ENCODE results near the gene ANXA4. TPM values are rescaled to one million over a fixed set of nuclear protein-coding genes. Genes with fewer than 3 reads are reported as not detected.
"Not testable (repeated sequence)": the region's sequence is repeated elsewhere in the genome, so short reads cannot be mapped to it uniquely, and the experiment has no call there.

Gene ANXA4
- total RNA-seq, 1 experiment from 2014 or later = 19.8 TPM

DNA sequence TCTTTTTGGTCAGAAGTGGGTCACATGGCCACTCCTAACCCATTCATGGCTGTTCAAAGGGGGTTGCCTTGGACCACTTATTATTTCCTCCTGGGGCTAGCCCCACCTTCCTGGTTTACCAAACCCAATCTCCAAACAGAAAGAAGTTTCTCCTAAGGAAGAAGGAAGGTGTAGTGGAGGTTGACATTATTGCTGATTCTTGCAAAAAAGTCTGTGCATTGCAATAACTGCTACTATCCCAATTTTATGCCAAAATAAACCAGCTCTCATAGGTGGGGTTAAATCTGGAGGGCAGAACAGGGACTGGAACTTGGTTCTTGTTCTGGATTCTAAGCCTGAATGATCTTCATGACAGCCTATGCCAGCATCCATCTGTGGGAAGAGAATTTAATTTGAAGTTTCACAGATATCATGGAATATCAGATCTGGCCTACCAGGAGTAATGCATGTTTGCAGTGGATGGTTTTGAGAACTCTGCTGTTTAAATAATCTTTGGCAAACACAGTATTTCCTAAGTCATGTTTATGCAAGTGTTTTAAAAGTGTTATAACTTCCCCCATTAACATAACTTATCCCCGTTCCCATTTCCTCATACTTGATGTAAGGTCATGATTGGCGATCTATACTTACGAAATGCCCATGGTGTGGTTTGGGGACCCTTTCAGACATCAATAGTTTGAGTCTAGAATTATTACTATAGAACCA lies 11.9 kb downstream of the ANXA4 start:
- DNase-seq (ENCODE audit: low spot score) = no peak

DNA sequence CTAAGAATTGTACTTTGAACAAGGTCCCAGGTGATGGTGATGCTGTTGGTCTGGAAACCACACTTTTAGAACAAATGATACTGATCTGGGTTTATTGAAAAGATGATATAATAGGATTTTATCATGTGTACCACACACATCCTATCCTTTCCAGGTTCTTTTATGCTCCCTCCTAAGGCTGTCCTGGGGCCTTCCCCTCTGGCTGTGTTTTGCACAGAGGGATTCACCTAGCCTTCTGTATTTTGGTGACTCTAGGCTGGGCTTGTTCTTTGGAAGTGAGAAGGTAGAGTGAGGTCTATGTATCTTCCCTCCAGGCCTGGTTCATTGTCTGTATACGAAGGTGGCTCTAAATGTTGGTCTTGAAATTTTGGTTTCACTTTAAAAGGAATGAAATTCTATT lies 12.7 kb downstream of the ANXA4 start:
- DNase-seq (ENCODE audit: low spot score) = no peak

DNA sequence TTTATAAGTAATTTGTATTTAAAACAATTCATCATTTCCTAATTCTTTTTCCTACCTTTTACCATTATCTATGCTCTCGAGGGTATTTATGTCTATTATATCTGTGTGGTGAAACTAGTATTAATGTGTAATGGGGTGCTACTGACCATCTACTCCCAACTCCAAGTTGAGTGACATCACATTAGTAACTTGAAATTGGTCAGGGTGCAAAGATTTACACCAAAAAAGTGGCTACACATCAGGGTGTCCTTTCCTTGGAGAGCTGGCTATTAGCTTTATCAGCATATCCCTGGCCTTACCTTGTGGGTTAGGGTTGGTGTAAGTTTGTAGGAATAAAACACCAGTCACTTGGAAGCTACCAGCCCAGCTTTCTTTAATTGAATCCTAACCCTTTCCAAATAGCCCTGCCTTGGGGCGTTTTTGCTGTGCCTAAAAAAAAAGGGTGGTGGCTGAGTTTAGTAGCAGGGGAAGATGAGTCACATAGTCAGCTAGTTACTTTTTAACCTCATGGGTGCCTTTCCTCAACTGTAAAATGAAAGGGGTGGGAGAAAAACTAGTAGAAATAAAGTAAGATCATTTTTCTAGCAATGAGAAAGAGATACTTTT lies 14.0 kb downstream of the ANXA4 start:
- peak; percentile 43 for DNase-seq (ENCODE audit: low spot score)

DNA sequence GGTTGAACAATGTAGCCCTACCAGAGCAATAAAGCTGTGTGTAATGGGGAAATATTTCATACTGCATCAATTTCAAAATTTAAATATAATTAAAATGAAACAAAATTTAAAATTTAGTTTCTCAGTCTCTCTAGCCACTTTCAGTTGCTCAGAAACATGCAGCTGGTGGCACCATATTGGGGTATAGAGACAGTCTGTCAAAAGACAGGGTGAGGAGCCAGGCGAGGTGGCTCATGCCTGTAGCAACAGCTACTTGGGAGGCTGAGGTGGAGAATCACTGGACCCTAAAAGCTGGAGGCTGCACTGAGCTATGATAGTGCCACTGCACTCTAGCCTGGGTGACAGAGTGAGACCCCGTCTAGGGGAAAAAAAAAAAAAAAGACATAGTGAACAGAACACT lies 20.1 kb downstream of the ANXA4 start:
- no peak for DNase-seq (ENCODE audit: low spot score)

DNA sequence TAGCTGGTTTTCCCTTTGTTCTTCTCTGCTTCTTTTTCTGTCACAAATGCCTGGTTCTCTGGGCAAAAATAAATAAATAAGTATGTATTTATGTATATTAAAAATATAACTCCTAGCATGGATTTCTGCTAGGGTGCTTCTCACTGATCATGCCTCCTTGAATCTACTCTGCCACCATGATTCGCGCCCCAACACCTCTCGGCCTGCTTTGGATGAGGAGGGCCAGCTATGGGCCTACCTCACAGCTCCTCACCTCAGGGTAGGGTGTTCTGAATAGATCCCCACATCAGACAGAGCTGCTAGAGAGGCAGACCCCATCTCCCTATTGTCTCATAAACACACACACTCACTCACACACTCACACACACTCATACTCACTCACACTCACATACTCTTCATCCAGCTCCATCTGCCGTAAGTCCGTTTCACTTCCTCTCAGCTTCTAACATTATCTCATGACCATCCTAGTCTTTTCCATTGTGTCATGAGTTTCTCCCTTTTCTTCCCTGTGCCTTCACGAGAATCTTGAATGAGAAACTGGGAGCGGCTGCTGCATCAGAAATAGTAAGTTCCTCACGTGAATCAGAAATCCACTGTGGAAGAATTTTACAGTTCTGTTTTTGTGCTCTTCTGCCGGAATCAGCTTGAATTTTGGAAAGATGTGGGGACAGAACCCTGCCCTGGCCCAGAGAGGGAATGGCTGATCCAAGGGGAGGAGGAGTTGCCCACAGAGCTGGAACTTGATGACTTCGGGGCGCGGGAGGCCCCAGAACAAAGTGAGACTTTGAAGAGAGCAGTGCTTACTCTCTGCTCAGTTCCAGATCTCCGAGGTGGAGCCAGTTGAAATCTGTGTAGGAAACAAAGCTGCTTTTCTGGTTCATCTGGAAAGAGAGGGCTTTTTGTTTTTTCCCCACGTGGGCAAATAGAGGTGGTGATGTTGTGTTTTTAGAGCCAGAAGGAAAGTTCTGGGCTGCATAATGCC lies 20.9 kb downstream of the ANXA4 start:
- no peak for DNase-seq (ENCODE audit: low spot score)

DNA sequence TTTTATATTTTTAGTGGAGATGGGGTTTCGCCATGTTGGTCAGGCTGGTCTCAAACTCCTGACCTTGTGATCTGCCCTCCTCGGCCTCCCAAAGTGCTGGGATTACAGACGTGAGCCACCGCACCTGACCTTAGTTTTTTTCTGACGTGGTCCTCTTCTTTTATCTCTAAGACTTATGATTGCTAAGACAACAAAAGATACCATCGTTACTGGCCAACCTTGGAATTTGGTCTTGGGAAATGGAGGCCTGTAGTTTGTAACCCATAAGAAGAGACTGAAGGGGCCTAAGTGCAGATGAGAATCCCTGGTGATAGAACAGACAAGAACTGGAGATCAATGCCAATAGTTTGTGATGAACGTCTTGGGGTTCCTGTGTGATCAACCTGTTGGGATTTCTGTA lies 21.9 kb downstream of the ANXA4 start:
- not testable (repeated sequence) for DNase-seq (ENCODE audit: low spot score)

DNA sequence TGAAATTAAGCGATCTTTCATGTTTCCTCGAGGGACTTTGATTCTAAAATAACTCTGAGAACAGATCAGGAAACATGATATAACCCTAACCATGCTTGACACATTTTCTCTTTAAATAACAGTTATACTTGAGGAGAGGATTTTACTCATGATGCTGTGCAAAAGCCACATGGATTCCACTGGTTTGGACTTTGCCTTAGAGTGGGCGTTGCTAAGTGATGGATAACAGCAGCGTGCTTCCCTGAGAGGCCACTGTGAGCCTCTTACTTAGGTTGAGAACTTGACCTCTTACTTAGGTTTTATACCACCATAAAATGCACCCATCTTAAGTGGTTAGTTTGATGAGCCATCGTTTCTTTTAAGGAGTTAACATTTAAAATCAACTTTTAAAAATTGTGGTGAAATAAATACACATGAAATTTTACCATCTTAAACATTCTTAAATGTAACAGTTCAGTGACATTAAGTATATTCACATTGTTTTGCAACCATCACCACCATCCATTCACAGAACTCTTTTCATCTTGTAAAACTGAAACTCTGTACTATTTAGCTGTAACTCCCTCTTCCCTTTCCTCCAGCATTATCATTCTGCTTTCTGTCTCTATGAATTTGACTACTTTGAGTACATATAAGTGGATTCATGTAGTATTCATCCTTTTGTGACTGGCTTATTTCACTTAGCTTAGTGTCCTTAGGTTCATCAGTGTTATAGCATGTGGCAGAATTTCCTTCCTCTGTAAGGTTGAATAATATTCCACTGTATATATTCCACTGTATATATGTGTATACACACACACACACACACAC lies 22.6 kb downstream of the ANXA4 start:
- no peak for DNase-seq (ENCODE audit: low spot score)

DNA sequence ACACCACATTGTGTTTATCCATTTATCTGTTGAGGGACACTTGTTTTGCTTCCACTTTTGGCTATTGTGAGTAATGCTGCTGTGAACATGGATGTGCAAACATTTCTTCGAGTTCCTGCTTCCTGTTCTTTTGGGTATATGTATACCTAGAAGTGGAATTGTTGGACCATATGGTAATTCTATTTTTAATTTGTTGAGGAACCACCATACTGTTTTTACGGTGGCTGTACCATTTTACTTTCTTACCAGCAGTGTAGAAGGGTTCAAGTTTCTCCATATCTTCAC lies 23.1 kb downstream of the ANXA4 start:
- no peak for DNase-seq (ENCODE audit: low spot score)

DNA sequence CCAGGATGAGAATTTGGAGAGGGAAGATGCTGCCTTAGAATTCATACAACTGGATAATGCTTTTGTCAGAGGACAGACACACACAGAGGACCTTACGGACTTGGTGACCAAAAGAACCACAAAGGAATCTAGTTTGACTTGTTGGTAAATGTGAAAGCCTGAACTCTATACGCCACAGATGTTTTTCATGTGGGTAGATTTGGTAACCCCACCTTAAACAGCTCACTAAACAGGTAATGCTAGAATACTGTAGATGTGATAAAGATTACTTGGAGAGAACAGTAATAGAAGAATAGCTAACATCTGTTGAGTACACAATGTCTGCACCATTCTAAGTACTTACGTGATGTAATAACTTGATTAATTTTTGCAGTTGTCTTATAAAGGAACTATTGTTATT lies 24.1 kb downstream of the ANXA4 start:
- no peak for DNase-seq (ENCODE audit: low spot score)

DNA sequence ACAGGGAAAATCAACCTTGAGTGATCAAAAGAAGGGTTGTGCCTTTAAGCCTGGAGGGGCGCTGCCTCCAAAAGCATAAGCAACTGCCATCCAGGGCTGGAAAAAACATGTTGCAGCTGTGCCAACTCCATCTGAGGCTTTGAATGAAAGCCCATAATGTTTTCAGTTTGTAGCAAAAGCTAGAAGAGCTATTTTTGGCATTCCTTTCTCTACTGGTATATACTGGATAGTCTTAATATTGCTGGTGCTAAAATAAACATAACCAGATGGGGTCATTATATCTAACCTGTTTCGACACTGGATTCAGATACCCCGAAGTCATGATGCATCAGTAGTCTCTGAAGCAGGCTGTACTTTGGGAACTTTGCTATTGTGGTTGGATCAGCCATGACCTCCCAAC lies 25.1 kb downstream of the ANXA4 start:
- peak; percentile 80 for DNase-seq (ENCODE audit: low spot score)

DNA sequence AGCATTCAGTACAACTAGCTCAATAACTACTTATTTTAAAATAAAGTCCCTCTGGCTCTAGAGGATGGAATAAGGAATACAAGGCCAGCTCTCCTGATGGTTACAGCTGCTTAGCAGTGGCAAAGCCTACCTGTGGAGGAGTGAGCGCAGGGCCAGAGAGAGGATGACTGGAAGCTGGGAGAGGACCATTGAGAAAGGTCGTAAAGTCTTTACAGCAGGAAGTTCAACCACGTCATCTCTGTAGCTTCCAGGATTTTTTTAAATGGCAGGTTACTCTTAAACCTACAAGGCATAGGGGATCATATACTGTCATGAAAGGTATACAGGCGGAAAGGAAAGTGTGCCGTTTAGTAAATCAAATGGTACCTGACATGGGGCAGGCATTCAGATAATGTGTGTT lies 26.3 kb downstream of the ANXA4 start:
- no peak for DNase-seq (ENCODE audit: low spot score)

DNA sequence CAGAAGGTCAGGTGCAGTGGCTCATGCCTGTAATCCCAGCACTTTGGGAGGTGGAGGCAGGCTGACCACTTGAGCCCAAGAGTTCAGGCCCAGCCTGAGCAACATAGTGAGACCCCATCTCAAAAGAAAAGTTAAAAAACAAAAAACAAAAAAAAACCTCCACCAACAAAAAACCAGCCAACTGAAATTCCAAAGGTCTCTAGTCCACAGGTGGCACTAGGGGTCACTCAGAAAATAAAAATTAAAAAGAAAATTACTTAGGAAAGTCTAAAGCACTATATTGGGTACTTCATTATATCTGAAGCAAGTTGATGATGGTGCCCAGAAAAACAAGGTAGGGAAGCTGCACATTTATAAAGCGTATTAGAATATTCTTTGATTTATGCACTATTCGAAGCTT lies 26.9 kb downstream of the ANXA4 start:
- no peak for DNase-seq (ENCODE audit: low spot score)

DNA sequence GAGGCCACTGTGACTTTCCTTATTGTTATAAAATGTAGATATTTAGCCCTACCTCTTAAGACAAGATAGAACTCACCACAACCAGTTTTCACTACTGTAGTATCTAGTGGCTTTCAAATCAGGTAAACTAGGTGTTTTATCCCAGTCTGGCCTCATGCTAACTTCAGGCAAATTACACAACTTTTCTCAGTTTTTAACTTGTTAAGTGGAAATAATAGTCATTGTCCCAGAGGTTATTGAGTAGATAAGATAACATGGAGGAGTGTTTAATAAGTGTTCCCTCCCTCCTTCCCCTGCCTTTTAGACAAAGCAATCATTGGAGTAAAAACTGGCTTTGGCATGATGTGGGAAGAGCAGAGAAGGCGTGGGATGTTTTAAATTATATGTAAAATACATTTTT lies 27.3 kb downstream of the ANXA4 start:
- DNase-seq (ENCODE audit: low spot score) = no peak

DNA sequence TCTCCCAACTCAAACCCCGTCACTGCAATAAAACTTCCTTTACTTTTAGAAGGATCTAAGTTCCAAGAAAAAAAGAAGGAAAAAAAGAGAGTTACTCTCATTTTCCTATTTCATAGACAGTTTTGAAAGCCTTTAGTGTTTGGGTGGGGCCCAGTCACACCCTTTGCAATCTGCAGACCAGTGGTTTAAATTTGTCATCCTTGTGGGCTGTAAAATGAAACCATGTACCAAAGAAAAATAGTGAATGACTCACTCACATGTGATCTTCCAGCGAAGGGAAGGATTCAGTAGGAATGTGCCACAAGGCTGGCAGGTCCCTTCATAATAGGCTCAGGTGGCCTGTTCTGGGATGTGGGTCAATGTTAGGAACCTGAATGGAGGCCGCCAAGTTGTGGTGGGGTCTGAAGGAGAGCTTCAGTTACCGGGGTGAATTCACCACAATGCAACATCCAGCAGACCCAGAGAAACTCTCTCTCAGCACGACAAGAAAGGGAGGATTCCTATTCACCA lies 28.3 kb downstream of the ANXA4 start:
- peak; percentile 91 for DNase-seq (ENCODE audit: low spot score)

DNA sequence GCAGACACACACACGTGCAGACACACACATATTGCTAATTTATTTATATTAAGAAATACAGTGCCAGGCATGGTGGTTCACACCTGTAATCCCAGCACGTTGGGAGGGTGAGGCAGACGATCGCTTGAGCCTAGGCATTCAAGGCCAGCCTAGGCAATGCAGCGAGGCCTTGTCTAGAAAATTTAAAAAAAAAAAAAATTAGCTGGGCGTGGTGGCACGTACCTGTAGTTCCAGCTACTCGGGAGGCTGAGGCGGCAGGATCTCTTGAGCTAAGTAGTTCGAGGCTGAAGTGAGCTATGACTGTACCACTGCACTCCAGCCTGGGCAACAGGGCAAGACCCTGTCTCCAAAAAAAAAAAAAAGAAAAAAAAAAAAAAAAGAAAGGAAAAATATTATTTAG lies 28.8 kb downstream of the ANXA4 start:
- DNase-seq (ENCODE audit: low spot score) = no peak

DNA sequence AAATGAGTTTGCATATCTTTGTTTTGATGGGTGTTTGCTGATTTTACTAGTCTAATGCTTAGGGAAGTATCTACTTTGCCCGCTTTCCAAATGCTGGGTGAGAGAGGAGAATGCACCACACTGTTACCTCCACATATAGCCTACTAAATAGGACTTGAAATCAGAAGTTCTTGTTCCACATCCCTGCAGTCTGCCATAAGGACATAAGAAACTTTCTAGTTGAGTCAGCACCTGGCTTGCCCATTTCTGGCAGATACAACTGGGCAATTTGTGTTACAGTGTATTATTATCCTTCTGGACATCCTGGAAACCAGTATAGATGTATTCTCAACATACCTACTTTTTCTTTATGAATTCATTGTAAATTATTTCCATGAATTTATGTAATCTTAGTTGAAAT lies 29.5 kb downstream of the ANXA4 start:
- no peak for DNase-seq (ENCODE audit: low spot score)

DNA sequence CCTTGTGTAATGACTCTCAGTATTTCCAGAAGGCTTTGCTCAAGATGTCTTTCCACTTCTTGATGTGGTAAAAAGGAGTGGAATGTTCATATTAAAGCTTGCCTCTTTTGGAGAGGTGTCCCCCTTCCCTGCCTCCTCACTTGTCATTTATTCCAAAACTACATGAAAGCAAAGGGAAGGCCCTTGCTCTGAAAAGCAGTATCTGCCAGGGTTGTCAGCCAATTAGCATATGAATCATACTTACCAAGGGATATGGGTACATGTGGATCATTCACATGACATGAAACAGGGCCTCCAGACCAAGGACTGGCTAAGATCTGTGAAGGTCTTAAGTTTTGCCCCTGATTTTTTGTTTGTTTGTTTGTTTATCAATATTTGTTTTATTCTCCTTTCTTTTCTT lies 31.3 kb downstream of the ANXA4 start:
- DNase-seq (ENCODE audit: low spot score) = peak; percentile 37

DNA sequence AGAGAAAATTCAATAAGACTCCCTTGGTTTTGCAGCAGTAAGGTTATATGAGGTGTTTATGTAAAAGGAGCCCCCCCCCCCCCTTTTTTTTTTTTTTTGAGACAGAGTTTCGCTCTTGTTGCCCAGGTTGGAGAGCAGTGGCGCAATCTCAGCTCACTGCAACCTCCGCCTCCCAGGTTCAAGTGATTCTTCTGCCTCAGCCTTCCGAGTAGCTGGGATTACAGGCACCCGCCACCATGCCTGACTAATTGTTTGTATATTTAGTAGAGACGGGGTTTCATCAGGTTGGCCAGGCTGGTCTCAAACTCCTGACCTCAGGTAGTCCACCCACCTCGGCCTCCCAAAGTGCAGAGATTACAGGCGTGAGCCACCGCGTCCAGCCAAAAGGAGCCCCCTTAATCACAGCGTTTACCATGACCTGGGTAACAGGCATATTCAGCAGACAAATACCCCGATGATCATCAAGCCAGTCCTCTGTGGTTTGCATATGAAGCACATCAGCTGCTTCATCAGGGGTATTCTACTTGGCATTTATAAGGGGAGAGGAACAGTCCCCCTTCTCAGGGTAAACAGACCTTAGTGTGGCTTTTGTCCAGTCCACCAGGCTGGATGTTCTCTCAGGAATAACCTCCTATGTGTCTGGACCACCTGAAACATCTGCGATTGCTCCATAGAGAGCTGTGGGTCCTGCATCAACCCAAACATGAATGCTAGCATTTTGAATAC lies 32.5 kb downstream of the ANXA4 start:
- DNase-seq (ENCODE audit: low spot score) = not testable (repeated sequence)

DNA sequence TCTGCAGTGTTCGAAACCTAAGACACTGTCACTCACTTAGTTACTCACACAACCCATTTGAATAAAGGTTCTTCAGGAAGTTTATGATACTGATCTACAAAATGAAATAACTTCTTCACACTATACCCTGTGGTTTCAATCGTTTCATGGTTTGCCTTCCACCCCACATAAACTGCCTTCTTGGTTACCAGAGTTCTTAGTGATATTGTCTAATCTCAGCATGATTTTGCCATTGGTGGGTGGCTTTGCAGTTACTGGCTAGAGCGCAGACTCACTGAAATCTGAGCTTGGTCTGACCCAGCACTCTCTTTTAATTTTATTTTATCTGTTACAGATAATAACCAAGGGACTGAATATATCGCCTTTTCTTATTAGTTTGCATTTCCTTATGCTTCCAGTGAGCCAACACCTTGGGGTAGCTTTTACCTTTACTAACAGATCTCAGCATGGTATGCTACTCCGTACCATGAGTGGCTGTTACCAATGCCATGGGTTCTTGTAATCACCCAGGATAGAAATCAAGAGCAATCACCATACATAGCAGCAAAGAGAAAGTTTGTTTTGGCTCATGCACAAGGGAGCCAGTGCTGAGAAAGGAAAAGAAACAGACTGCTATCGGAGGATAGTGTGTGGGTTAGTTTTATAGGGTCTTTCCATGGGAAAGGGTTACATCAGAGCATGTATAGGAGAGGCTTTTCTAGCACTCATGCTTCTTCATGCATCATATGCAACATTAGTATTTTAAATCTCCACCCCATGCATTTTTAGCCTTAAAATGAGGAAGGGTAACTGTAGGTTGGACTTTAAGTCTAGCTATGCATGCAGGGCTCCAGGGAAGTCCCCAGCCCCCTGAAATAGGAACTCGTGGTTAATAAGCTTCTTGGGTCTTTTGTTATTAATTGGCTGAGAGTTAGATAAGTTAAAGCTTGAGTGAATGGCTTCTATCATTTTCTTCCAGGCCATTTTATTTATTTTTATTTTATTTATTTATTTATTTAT lies 33.3 kb downstream of the ANXA4 start:
- no peak for DNase-seq (ENCODE audit: low spot score)

Data from H4 (cell line).